K562 (cell line): ENCODE measurements around the gene MYO3B. TPM values are rescaled to one million over a fixed set of nuclear protein-coding genes. Genes with fewer than 3 reads are reported as not detected.

Experiments used
- ATAC-seq: fragments of 200-7000 bp; cut with Tn5 transposase; 3 replicates; pipeline ENCODE4 v1.9.1; 2020; ENCODE audit warnings: moderate library complexity
- BruUV-seq: library from RNA; stranded (reverse); fragments of 400-500 nt; replicated peaks from 2 replicates; lab custom pipeline; 2021; lab: Mats Ljungman, UMichigan
- CTCF ChIA-PET: fragments of 300-600 bp; formaldehyde crosslinking; extraction: SDS; loops from one replicate; lab custom pipeline; 2021; ENCODE audit warnings: low intra/inter-chr PET ratio; lab: Yijun Ruan, JAX
- POLR2A ChIA-PET: fragments of 300-600, 350-650 bp; sonication (Branson Sonifier 250); formaldehyde crosslinking; extraction: SDS; loops from one replicate; lab custom pipeline; 2021; ENCODE audit warnings: antibody characterized with exemption, inconsistent platforms; lab: Yijun Ruan, JAX
- DNase-seq, 4 experiments: peaks; one replicate each; pipeline versions ENCODE4 v3.0.0 to v3.0.0-alpha.2; 2011 to 2018; ENCODE audit warnings: low spot score in 3 of 4, mixed read lengths in 3 of 4; ENCODE audit errors: extremely low read depth in 1 of 4
- FAIRE-seq: peaks from 2 replicates; lab custom pipeline; 2011; peaks lifted over from hg19 to GRCh38; lab: Jason Lieb, UNC
- H2AFZ ChIP-seq: 2 replicates; pipeline ENCODE4 v1.6.0; 2011; ENCODE audit warnings: low read depth, low read length, control low read depth, inconsistent platforms
- H3K27ac ChIP-seq: fragments of 200-600 bp; 3 replicates; pipeline ENCODE4 v1.8.0; 2011; ENCODE audit warnings: low read depth, mild to moderate bottlenecking, control low read depth, inconsistent platforms, low read length, moderate library complexity, mixed read lengths; ENCODE audit errors: extremely low read depth
- H3K27me3 ChIP-seq, 2 experiments: fragments of 300-600 bp in 1 of 2; 2 replicates in 1 of 2; 3 replicates in 1 of 2; pipeline versions ENCODE4 v1.6.0 to v1.8.0; 2011; ENCODE audit warnings: inconsistent platforms in 2 of 2, low read length in 2 of 2, mild to moderate bottlenecking in 1 of 2, mixed read lengths in 1 of 2, moderate library complexity in 1 of 2; ENCODE audit not compliant: control insufficient read depth in 2 of 2, insufficient read depth in 2 of 2
- H3K36me3 ChIP-seq: fragments of 300-600 bp; 3 replicates; pipeline ENCODE4 v1.8.0; 2011; ENCODE audit warnings: mild to moderate bottlenecking, low read length, inconsistent platforms; ENCODE audit not compliant: control insufficient read depth, insufficient read depth
- H3K4me1 ChIP-seq, 2 experiments: fragments of 200-600 bp in 1 of 2; replicated peaks in 1 of 2; 2 replicates in 1 of 2; 3 replicates in 1 of 2; pipeline versions ENCODE4 v1.5.1 to v1.8.0; 2011; ENCODE audit warnings: inconsistent platforms in 2 of 2, low read length in 2 of 2, mild to moderate bottlenecking in 1 of 2, mixed read lengths in 1 of 2, moderate library complexity in 1 of 2; ENCODE audit not compliant: control insufficient read depth in 2 of 2, insufficient read depth in 2 of 2
- H3K4me2 ChIP-seq: 2 replicates; pipeline ENCODE4 v1.6.1; 2011; ENCODE audit warnings: low read length, control low read depth, inconsistent platforms, mixed read lengths; ENCODE audit not compliant: insufficient read depth
- H3K4me3 ChIP-seq: fragments of 200-600 bp; sonication (generic), shearing (Covaris generic); 2 replicates; pipeline ENCODE4 v1.5.1; 2016; ENCODE audit warnings: control low read depth, inconsistent platforms
- H3K79me2 ChIP-seq: fragments of 200-600 bp; 3 replicates; pipeline ENCODE4 v1.8.0; 2011; ENCODE audit warnings: low read length, inconsistent platforms; ENCODE audit not compliant: control insufficient read depth, insufficient read depth
- H3K9ac ChIP-seq, 2 experiments: 2 replicates each; pipeline versions ENCODE4 v1.6.0 to v1.6.1; 2011; ENCODE audit warnings: low read depth in 2 of 2, low read length in 2 of 2, control low read depth in 1 of 2, inconsistent platforms in 1 of 2, mild to moderate bottlenecking in 1 of 2, mixed read lengths in 1 of 2; ENCODE audit not compliant: insufficient read depth in 1 of 2
- H3K9me1 ChIP-seq: one replicate; pipeline ENCODE4 v1.6.0; 2011; ENCODE audit warnings: inconsistent platforms, mild to moderate bottlenecking, low read length, moderate library complexity; ENCODE audit not compliant: control insufficient read depth, insufficient read depth
- H3K9me3 ChIP-seq: replicated peaks from 2 replicates; pipeline ENCODE4 v1.5.1; 2011; ENCODE audit warnings: low read depth, low read length, inconsistent platforms; ENCODE audit not compliant: control insufficient read depth, insufficient read depth
- H4K20me1 ChIP-seq: replicated peaks from 2 replicates; pipeline ENCODE4 v1.6.1; 2011; ENCODE audit warnings: low read length, inconsistent platforms, mixed read lengths; ENCODE audit not compliant: control insufficient read depth, insufficient read depth
- CBX2 ChIP-seq: fragments of 200-600 bp; sonication (generic); IDR thresholded peaks from one replicate; pipeline ENCODE4 v1.6.1; 2012; ENCODE audit warnings: mild to moderate bottlenecking, low read length, inconsistent platforms; ENCODE audit not compliant: insufficient read depth, poor library complexity, severe bottlenecking
- CREBBP ChIP-seq: IDR thresholded peaks from one replicate; pipeline ENCODE4 v1.6.1; 2012; ENCODE audit warnings: low read depth, mild to moderate bottlenecking, control low read depth, inconsistent platforms, low read length
- DDX20 ChIP-seq: fragments of 450-650 bp; IDR thresholded peaks from 2 replicates; pipeline ENCODE4 v1.6.1; 2016; ENCODE audit warnings: missing genetic modification characterization, low read depth, mild to moderate bottlenecking, missing compliant biosample characterization, moderate library complexity
- NFIX ChIP-seq: fragments of 250-450 bp; sonication (Bioruptor Pico); IDR thresholded peaks from 2 replicates; pipeline ENCODE4 v1.4.0; 2020; ENCODE audit warnings: low read depth, mild to moderate bottlenecking, moderate library complexity
- ZNF121 ChIP-seq: sonication (generic); formaldehyde crosslinking; conservative IDR thresholded peaks from 2 replicates; pipeline ENCODE4 v1.8.0; 2022; ENCODE audit warnings: missing genetic modification reagents
- ZNF707 ChIP-seq: fragments of 250-450 bp; sonication (Bioruptor Pico); conservative IDR thresholded peaks from 2 replicates; pipeline ENCODE4 v1.8.0; 2022; ENCODE audit warnings: inconsistent platforms, mild to moderate bottlenecking, moderate library complexity
- WGBS: fragments of 100-300 bp; shearing (Covaris generic); methylation state at CpG from one replicate; pipeline ENCODE4 v1.1.6; 2016; ENCODE audit warnings: low coverage, mixed read lengths; ENCODE audit not compliant: insufficient coverage; ENCODE audit errors: missing lambda C conversion rate; 5-methylcytosine and 5-hydroxymethylcytosine counted together
- in situ Hi-C: fragments of 300-500 bp; cut with MboI; formaldehyde crosslinking; loops from 4 replicates; pipeline ENCODE4 v1.15.0; 2018; ENCODE audit warnings: inconsistent platforms, mixed read lengths
- intact Hi-C: fragments of 100-400 bp; cut with micrococcal nuclease; formaldehyde crosslinking; loops from 2 replicates; pipeline ENCODE4 v1.14.2; 2022
- polyA plus RNA-seq, 8 experiments: library from polyadenylated mRNA; depleted of rRNA in 4 of 8; stranded (reverse) in 5 of 8; unstranded in 3 of 8; fragments of >200 nt; fragmentation: Nextera tagmentation in 2 of 8; fragmentation: Illumina TruSeq in 1 of 8; extraction: Ambion mirVana in 2 of 8; extraction: Trizol in 1 of 8; gene quantifications; 2 replicates each; pipeline versions ENCODE4 v1.2.1 to v1.2.3, GENCODE V29; 2011 to 2014; ENCODE audit warnings: inconsistent platforms in 1 of 8, missing spikeins in 1 of 8
- total RNA-seq, 7 experiments: library from RNA; depleted of rRNA in 6 of 7; stranded (reverse); fragments of >200 nt in 6 of 7; fragmentation: Illumina TruSeq in 2 of 7; extraction: Trizol in 2 of 7; gene quantifications; 2 replicates each; pipeline versions ENCODE4 v1.2.1 to v1.2.3, GENCODE V29; 2011 to 2021; ENCODE audit warnings: low replicate concordance in 1 of 7
- TF ChIP-seq, protein P1 (sequence below): fragments of 450-650 bp; formaldehyde crosslinking; IDR thresholded peaks from 2 replicates; pipeline ENCODE4 v1.4.0; 2020; ENCODE audit warnings: mild to moderate bottlenecking, moderate library complexity

MYO3B gene
- total and polyA plus RNA-seq, 9 of the 15 experiments (the other 6 are each of a cell fraction or from before 2014, with no cell fraction given), result 2.7 to 6.5 (median 3.6) TPM

DNA sequence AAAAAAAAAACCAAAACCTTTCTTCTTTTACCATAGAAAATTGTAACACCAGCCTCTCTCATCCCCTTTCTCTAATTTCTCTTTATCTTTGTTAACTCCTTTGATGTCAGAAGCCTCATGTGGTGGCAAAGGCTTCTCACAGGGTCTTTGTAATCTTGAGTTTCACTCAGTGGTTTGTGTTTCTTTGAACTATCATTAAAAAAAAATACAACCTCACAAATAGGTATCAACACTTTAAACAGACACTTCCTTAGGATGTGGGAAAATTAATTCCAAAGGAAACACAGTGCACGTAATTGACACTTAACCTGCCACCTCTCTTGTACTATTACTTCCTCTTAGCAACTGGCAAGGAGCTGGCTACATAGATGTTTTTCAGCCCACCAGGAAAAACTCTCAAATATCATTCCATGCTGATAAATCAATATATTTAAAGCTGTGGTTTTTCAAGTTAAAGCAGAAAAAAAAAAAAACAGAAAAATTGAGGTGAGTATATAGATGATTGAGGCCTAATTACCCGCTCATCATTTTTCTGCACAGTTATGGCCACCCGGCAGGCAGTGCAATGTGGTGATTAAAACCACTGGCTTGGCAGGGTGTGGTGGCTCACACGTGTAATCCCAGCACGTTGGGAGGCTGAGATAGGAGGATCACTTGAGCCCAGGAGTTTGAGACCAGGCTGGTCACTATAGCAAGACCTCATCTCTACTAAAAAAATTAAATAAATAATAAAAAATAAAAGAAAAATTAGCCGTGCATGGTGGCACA lies 193.5 kb downstream of the MYO3B start:
- no peaks in the 10 kb centered on the region for H3K79me2 ChIP-seq
- CTCF ChIA-PET, result interaction anchor here (0.7 to 3.8 kb wide), 3 partner anchors 24 to 445 kb away, joined by 4 to 28 read pairs (median 10); partner anchors contain the start of gene GAD1
- no peak overlapping the region for H3K4me2 ChIP-seq
- no peaks in the 10 kb centered on the region for H3K9me1 ChIP-seq
- H3K36me3 ChIP-seq, result no peaks in the 10 kb centered on the region
- in situ Hi-C loops (no loop called here), intact Hi-C loops (no loop called here)
- no peak overlapping the region for H3K27ac ChIP-seq
- WGBS, result 42% methylated on average over 6 of the region's 6 CpGs
- H4K20me1 ChIP-seq, result no peaks in the 10 kb centered on the region
- no peak overlapping the region for H2AFZ ChIP-seq
- DNase-seq, result no peak
- no peak overlapping the region for H3K4me3 ChIP-seq
- BruUV-seq, result no TSS peak
- peaks cover 0 to 16% of the 10 kb centered on the region in 2 experiments; a peak in 3 of 5 replicates for H3K4me1 ChIP-seq
- no peak for ATAC-seq
- no peaks in the 10 kb centered on the region for H3K27me3 ChIP-seq
- no peak overlapping the region for H3K9ac ChIP-seq
- POLR2A ChIA-PET, result no interaction called here
- FAIRE-seq, result no peak
- no peaks in the 10 kb centered on the region for H3K9me3 ChIP-seq
- TF ChIP-seq ZNF707 (CRISPR knock-in tag) (no peak), CBX2 (no peak), DDX20 (tag) (no peak), NFIX (CRISPR knock-in tag) (no peak), ZNF121 (CRISPR knock-in tag) (no peak), CREBBP (no peak)
- TF ChIP-seq, protein P1, sequence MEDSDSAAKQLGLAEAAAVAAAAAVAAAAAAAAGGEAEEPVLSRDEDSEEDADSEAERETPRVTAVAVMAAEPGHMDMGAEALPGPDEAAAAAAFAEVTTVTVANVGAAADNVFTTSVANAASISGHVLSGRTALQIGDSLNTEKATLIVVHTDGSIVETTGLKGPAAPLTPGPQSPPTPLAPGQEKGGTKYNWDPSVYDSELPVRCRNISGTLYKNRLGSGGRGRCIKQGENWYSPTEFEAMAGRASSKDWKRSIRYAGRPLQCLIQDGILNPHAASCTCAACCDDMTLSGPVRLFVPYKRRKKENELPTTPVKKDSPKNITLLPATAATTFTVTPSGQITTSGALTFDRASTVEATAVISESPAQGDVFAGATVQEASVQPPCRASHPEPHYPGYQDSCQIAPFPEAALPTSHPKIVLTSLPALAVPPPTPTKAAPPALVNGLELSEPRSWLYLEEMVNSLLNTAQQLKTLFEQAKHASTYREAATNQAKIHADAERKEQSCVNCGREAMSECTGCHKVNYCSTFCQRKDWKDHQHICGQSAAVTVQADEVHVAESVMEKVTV (CRISPR knock-in tag), result no peak
